Middle frontal gyrus (tissue), 1 donor: ENCODE measurements around the gene NEK11.
"Not testable (repeated sequence)": the region's sequence is repeated elsewhere in the genome, so short reads cannot be mapped to it uniquely, and the experiment has no call there.

Experiments
- DNase-seq: peaks from one replicate; pipeline ENCODE4 v3.0.0-alpha.2; 2015; ENCODE audit warnings: low spot score; ENCODE audit errors: extremely low spot score

NEK11 gene

GRCh38 chr3:131042271-131042985 lies 15.8 kb downstream of the NEK11 start:
- DNase-seq: not testable (repeated sequence)

GRCh38 chr3:131047582-131047981 lies 20.9 kb downstream of the NEK11 start:
- no peak for DNase-seq

GRCh38 chr3:131048030-131048429 lies 21.4 kb downstream of the NEK11 start:
- DNase-seq: no peak

GRCh38 chr3:131050001-131050400 lies 23.3 kb downstream of the NEK11 start:
- no peak for DNase-seq

- no peak for DNase-seq
These were observed 26.6 kb downstream of the NEK11 start for GRCh38 chr3:131053043-131053859.

- DNase-seq: no peak
These were observed 41.3 kb downstream of the NEK11 start for GRCh38 chr3:131067983-131068382.

GRCh38 chr3:131072099-131072559 lies 45.5 kb downstream of the NEK11 start:
- no peak for DNase-seq

- DNase-seq: no peak
These were observed 46.2 kb downstream of the NEK11 start for GRCh38 chr3:131072845-131073244.

GRCh38 chr3:131075632-131076328 lies 49.1 kb downstream of the NEK11 start:
- DNase-seq: no peak

GRCh38 chr3:131077904-131078303 lies 51.2 kb downstream of the NEK11 start:
- DNase-seq: no peak

- no peak for DNase-seq
These were observed 52.4 kb downstream of the NEK11 start for GRCh38 chr3:131079086-131079485.

- no peak for DNase-seq
These were observed 54.5 kb downstream of the NEK11 start for GRCh38 chr3:131081224-131081623.

GRCh38 chr3:131082246-131082645 lies 55.6 kb downstream of the NEK11 start:
- no peak for DNase-seq

GRCh38 chr3:131082871-131083863 lies 56.5 kb downstream of the NEK11 start:
- DNase-seq: peak; percentile 87

- no peak for DNase-seq
These were observed 65.1 kb downstream of the NEK11 start for GRCh38 chr3:131091768-131092167.

GRCh38 chr3:131107637-131108433 lies 81.2 kb downstream of the NEK11 start:
- no peak for DNase-seq

GRCh38 chr3:131109156-131109555 lies 82.5 kb downstream of the NEK11 start:
- no peak for DNase-seq

GRCh38 chr3:131110087-131110486 lies 83.4 kb downstream of the NEK11 start:
- DNase-seq: no peak

- DNase-seq: no peak
These were observed 87.6 kb downstream of the NEK11 start for GRCh38 chr3:131114256-131114655.

GRCh38 chr3:131125684-131126083 lies 99.0 kb downstream of the NEK11 start:
- DNase-seq: no peak
